ENCODE measurements around the gene RAB3GAP2. TPM values are rescaled to one million over a fixed set of nuclear protein-coding genes. Genes with fewer than 3 reads are reported as not detected.

The RAB3GAP2 gene
- total and polyA plus RNA-seq, 10 of the 15 experiments (the other 5 are each of a cell fraction or from before 2014, with no cell fraction given) = 11.9 to 51.1 (median 24.4) TPM

GRCh38 chr1:220315070-220315839 is 43.0 kb upstream of the RAB3GAP2 start:
- in situ Hi-C loops (cut with MboI) = no loop called here
- ChIA-PET POLR2A (no interaction called here), SMC1A (ENCODE audit: uncharacterized antibody, unreplicated experiment) (interaction anchor here (0.9 to 1.5 kb wide), 3 partner anchors 12 to 22 kb away, joined by 3 to 5 read pairs (median 3); no protein-coding TSS in a partner anchor), CTCF (interaction anchor here (0.6 kb wide), 1 partner anchor 229 kb away, joined by 3 read pairs; no protein-coding TSS in a partner anchor), RAD21 (ENCODE audit: unreplicated experiment) (interaction anchor here (0.7 kb wide), 1 partner anchor 96 kb away, joined by 3 read pairs; no protein-coding TSS in a partner anchor)
- Histone ChIP-seq H3K79me2 (ENCODE audit: control insufficient read depth, insufficient read depth, low read length) (no peaks in the 10 kb centered on the region), H2AFZ (ENCODE audit: control insufficient read depth, low read depth, low read length) (no peak overlapping the region), H3K27ac (ENCODE audit: control insufficient read depth, insufficient read depth) (no peak overlapping the region), H3K4me2 (ENCODE audit: control insufficient read depth, insufficient read depth) (no peak overlapping the region), H3K27me3 (replicated peaks in 1 of 2; ENCODE audit: control insufficient read depth in 2 of 2, insufficient read depth in 2 of 2, low read length in 1 of 2) (peaks cover 0 to 1% of the 10 kb centered on the region in 2 experiments; a peak in 2 of 4 replicates), H3K9me3 (replicated peaks; ENCODE audit: control insufficient read depth, insufficient read depth, low read length) (no peaks in the 10 kb centered on the region), H3K4me1 (ENCODE audit: control insufficient read depth, insufficient read depth, low read length) (no peaks in the 10 kb centered on the region), H4K20me1 (ENCODE audit: control insufficient read depth, insufficient read depth) (no peaks in the 10 kb centered on the region), H3K9ac (ENCODE audit: control insufficient read depth, insufficient read depth, low read length) (no peak overlapping the region), H3K4me3 (no peak overlapping the region), H3K36me3 (ENCODE audit: control insufficient read depth in 2 of 2, insufficient read depth in 2 of 2, low read length in 1 of 2) (no peaks in the 10 kb centered on the region)
- intact Hi-C loops (cut with micrococcal nuclease; ENCODE audit: unreplicated experiment) = no loop called here
- DNase-seq (ENCODE audit: low read depth, low spot score) = no peak
- FAIRE-seq = no peak
- no TSS peak for BruUV-seq (replicated peaks)
- no peak for ATAC-seq
- WGBS (ENCODE audit: insufficient coverage, insufficient replicate concordance, low lambda C conversion rate, missing lambda C conversion rate) = 25% methylated on average over 4 of the region's 4 CpGs
- TF ChIP-seq, protein P1, sequence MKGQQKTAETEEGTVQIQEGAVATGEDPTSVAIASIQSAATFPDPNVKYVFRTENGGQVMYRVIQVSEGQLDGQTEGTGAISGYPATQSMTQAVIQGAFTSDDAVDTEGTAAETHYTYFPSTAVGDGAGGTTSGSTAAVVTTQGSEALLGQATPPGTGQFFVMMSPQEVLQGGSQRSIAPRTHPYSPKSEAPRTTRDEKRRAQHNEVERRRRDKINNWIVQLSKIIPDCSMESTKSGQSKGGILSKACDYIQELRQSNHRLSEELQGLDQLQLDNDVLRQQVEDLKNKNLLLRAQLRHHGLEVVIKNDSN (IDR thresholded peaks at IDR 0.05; ENCODE audit: borderline replicate concordance, extremely low read length, insufficient read depth, low read depth, low read length) = no peak
- TF ChIP-seq ZZZ3 (IDR thresholded peaks at IDR 0.05; ENCODE audit: control insufficient read depth, insufficient read length, low read depth) (no peak), NBN (IDR thresholded peaks at IDR 0.05) (no peak), STAT1 (conservative IDR thresholded peaks at IDR 0.05) (no peak), HCFC1 (IDR thresholded peaks at IDR 0.05; ENCODE audit: low read length) (no peak), ZNF24 (IDR thresholded peaks at IDR 0.05) (no peak), ZNF274 (IDR thresholded peaks at IDR 0.05; ENCODE audit: insufficient read depth, insufficient read length) (no peak), TCF3 (IDR thresholded peaks at IDR 0.05; ENCODE audit: borderline replicate concordance, insufficient read depth, low read depth, low read length) (no peak)
- TF ChIP-seq, protein P2, sequence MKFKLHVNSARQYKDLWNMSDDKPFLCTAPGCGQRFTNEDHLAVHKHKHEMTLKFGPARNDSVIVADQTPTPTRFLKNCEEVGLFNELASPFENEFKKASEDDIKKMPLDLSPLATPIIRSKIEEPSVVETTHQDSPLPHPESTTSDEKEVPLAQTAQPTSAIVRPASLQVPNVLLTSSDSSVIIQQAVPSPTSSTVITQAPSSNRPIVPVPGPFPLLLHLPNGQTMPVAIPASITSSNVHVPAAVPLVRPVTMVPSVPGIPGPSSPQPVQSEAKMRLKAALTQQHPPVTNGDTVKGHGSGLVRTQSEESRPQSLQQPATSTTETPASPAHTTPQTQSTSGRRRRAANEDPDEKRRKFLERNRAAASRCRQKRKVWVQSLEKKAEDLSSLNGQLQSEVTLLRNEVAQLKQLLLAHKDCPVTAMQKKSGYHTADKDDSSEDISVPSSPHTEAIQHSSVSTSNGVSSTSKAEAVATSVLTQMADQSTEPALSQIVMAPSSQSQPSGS (IDR thresholded peaks at IDR 0.05; ENCODE audit: low read length) = no peak
- TF ChIP-seq, protein P3, sequence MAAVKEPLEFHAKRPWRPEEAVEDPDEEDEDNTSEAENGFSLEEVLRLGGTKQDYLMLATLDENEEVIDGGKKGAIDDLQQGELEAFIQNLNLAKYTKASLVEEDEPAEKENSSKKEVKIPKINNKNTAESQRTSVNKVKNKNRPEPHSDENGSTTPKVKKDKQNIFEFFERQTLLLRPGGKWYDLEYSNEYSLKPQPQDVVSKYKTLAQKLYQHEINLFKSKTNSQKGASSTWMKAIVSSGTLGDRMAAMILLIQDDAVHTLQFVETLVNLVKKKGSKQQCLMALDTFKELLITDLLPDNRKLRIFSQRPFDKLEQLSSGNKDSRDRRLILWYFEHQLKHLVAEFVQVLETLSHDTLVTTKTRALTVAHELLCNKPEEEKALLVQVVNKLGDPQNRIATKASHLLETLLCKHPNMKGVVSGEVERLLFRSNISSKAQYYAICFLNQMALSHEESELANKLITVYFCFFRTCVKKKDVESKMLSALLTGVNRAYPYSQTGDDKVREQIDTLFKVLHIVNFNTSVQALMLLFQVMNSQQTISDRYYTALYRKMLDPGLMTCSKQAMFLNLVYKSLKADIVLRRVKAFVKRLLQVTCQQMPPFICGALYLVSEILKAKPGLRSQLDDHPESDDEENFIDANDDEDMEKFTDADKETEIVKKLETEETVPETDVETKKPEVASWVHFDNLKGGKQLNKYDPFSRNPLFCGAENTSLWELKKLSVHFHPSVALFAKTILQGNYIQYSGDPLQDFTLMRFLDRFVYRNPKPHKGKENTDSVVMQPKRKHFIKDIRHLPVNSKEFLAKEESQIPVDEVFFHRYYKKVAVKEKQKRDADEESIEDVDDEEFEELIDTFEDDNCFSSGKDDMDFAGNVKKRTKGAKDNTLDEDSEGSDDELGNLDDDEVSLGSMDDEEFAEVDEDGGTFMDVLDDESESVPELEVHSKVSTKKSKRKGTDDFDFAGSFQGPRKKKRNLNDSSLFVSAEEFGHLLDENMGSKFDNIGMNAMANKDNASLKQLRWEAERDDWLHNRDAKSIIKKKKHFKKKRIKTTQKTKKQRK (IDR thresholded peaks at IDR 0.05; ENCODE audit: low read depth, low read length) = no peak
- TF ChIP-seq, protein P4, sequence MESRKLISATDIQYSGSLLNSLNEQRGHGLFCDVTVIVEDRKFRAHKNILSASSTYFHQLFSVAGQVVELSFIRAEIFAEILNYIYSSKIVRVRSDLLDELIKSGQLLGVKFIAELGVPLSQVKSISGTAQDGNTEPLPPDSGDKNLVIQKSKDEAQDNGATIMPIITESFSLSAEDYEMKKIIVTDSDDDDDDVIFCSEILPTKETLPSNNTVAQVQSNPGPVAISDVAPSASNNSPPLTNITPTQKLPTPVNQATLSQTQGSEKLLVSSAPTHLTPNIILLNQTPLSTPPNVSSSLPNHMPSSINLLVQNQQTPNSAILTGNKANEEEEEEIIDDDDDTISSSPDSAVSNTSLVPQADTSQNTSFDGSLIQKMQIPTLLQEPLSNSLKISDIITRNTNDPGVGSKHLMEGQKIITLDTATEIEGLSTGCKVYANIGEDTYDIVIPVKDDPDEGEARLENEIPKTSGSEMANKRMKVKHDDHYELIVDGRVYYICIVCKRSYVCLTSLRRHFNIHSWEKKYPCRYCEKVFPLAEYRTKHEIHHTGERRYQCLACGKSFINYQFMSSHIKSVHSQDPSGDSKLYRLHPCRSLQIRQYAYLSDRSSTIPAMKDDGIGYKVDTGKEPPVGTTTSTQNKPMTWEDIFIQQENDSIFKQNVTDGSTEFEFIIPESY (IDR thresholded peaks at IDR 0.05) = no peak
- TF ChIP-seq, protein P5, sequence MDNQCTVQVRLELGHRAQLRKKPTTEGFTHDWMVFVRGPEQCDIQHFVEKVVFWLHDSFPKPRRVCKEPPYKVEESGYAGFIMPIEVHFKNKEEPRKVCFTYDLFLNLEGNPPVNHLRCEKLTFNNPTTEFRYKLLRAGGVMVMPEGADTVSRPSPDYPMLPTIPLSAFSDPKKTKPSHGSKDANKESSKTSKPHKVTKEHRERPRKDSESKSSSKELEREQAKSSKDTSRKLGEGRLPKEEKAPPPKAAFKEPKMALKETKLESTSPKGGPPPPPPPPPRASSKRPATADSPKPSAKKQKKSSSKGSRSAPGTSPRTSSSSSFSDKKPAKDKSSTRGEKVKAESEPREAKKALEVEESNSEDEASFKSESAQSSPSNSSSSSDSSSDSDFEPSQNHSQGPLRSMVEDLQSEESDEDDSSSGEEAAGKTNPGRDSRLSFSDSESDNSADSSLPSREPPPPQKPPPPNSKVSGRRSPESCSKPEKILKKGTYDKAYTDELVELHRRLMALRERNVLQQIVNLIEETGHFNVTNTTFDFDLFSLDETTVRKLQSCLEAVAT (IDR thresholded peaks at IDR 0.05) = no peak
